Measurements from ENCODE around the gene COX19.

- TF ChIP-seq, protein P1, sequence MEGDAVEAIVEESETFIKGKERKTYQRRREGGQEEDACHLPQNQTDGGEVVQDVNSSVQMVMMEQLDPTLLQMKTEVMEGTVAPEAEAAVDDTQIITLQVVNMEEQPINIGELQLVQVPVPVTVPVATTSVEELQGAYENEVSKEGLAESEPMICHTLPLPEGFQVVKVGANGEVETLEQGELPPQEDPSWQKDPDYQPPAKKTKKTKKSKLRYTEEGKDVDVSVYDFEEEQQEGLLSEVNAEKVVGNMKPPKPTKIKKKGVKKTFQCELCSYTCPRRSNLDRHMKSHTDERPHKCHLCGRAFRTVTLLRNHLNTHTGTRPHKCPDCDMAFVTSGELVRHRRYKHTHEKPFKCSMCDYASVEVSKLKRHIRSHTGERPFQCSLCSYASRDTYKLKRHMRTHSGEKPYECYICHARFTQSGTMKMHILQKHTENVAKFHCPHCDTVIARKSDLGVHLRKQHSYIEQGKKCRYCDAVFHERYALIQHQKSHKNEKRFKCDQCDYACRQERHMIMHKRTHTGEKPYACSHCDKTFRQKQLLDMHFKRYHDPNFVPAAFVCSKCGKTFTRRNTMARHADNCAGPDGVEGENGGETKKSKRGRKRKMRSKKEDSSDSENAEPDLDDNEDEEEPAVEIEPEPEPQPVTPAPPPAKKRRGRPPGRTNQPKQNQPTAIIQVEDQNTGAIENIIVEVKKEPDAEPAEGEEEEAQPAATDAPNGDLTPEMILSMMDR (conservative IDR thresholded peaks at IDR 0.05; ENCODE audit: low read depth, low read length) = no peak
- TF ChIP-seq EZH2 (IDR thresholded peaks at IDR 0.05; ENCODE audit: borderline replicate concordance, low read depth, low read length, poor library complexity, severe bottlenecking) = no peak
These were observed 54.8 kb downstream of the COX19 start for GRCh38 chr7:920351-921070.

All from A673 (cell line).